HS-27A (cell line): ENCODE results near the gene TMEM178A.

Source experiments
- DNase-seq: peaks from one replicate; pipeline ENCODE4 v3.0.0-alpha.2; 2012; ENCODE audit warnings: low read depth, missing footprints

Gene TMEM178A

GRCh38 chr2:39679805-39680204 lies 14.1 kb downstream of the TMEM178A start:
- no peak for DNase-seq

- DNase-seq = no peak
Measured at GRCh38 chr2:39682066-39682692, 16.5 kb downstream of the TMEM178A start.

GRCh38 chr2:39683022-39683699 lies 17.4 kb downstream of the TMEM178A start:
- DNase-seq = no peak

GRCh38 chr2:39684464-39684863 lies 18.7 kb downstream of the TMEM178A start:
- DNase-seq = no peak

- no peak for DNase-seq
Measured at GRCh38 chr2:39685126-39685525, 19.4 kb downstream of the TMEM178A start.

- no peak for DNase-seq
Measured at GRCh38 chr2:39686456-39686855, 20.7 kb downstream of the TMEM178A start.

GRCh38 chr2:39688181-39688580 lies 22.5 kb downstream of the TMEM178A start:
- no peak for DNase-seq

GRCh38 chr2:39689272-39689841 lies 23.6 kb downstream of the TMEM178A start:
- no peak for DNase-seq

GRCh38 chr2:39689876-39690275 lies 24.2 kb downstream of the TMEM178A start:
- no peak for DNase-seq

GRCh38 chr2:39693245-39693644 lies 27.5 kb downstream of the TMEM178A start:
- no peak for DNase-seq

- DNase-seq = peak; percentile 53
Measured at GRCh38 chr2:39696101-39696553, 30.4 kb downstream of the TMEM178A start.

GRCh38 chr2:39696838-39697237 lies 31.1 kb downstream of the TMEM178A start:
- DNase-seq = no peak

- no peak for DNase-seq
Measured at GRCh38 chr2:39697454-39697853, 31.7 kb downstream of the TMEM178A start.

- no peak for DNase-seq
Measured at GRCh38 chr2:39701137-39701536, 35.4 kb downstream of the TMEM178A start.

GRCh38 chr2:39703181-39703872 lies 37.6 kb downstream of the TMEM178A start:
- no peak for DNase-seq

- no peak for DNase-seq
Measured at GRCh38 chr2:39704540-39704939, 38.8 kb downstream of the TMEM178A start.

GRCh38 chr2:39705638-39706037 lies 39.9 kb downstream of the TMEM178A start:
- no peak for DNase-seq

GRCh38 chr2:39706312-39706711 lies 40.6 kb downstream of the TMEM178A start:
- DNase-seq = no peak

- DNase-seq = no peak
Measured at GRCh38 chr2:39706945-39707344, 41.2 kb downstream of the TMEM178A start.

GRCh38 chr2:39708003-39708402 lies 42.3 kb downstream of the TMEM178A start:
- no peak for DNase-seq

GRCh38 chr2:39710807-39711206 lies 45.1 kb downstream of the TMEM178A start:
- no peak for DNase-seq

GRCh38 chr2:39712953-39713352 lies 47.2 kb downstream of the TMEM178A start:
- DNase-seq = no peak

- no peak for DNase-seq
Measured at GRCh38 chr2:39715095-39715494, 49.4 kb downstream of the TMEM178A start.
